ENCODE measurements around the gene CXCL9. TPM values are rescaled to one million over a fixed set of nuclear protein-coding genes. Genes with fewer than 3 reads are reported as not detected.

Gene CXCL9
- total RNA-seq, 1 donor from 2014 or later, result 0.22 TPM

DNA sequence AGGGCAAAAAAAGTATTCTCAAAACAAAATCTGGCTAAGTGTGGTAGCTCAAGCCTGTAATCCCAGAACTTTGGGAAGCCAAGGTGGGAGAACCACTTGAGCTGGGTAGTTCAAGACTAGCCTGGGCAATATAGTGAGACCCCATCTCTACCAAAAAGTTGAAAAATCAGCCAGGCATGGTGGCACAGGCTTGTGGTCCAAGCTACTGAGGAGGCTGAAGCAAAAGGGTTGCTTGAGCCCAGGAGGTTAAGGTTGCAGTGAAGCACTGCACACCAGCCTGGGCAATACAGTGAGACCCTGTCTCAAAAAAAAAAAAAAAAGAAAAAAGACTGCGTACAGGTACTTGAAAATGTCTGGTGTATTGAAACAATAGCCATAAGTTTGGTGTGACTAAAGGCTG is 14.8 kb downstream of the CXCL9 start:
- intact Hi-C loops (cut with micrococcal nuclease), result no loop called here
- H3K9me3 ChIP-seq (replicated peaks), result no peaks in the 10 kb centered on the region
- no peaks in the 10 kb centered on the region for H3K36me3 ChIP-seq
- no peak overlapping the region for H3K27ac ChIP-seq (replicated peaks)
- H3K4me3 ChIP-seq, result no peak overlapping the region
- H3K27me3 ChIP-seq (ENCODE audit: low read depth), result no peaks in the 10 kb centered on the region
- TF ChIP-seq, protein P1, sequence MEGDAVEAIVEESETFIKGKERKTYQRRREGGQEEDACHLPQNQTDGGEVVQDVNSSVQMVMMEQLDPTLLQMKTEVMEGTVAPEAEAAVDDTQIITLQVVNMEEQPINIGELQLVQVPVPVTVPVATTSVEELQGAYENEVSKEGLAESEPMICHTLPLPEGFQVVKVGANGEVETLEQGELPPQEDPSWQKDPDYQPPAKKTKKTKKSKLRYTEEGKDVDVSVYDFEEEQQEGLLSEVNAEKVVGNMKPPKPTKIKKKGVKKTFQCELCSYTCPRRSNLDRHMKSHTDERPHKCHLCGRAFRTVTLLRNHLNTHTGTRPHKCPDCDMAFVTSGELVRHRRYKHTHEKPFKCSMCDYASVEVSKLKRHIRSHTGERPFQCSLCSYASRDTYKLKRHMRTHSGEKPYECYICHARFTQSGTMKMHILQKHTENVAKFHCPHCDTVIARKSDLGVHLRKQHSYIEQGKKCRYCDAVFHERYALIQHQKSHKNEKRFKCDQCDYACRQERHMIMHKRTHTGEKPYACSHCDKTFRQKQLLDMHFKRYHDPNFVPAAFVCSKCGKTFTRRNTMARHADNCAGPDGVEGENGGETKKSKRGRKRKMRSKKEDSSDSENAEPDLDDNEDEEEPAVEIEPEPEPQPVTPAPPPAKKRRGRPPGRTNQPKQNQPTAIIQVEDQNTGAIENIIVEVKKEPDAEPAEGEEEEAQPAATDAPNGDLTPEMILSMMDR (IDR thresholded peaks at IDR 0.05; ENCODE audit: borderline replicate concordance), result no peak
- no peak for DNase-seq
- H3K4me1 ChIP-seq, result peaks cover 29% of the 10 kb centered on the region

GRCh38 chr4:75989846-75990528 is 17.3 kb downstream of the CXCL9 start:
- no peak for DNase-seq
- peaks cover 37% of the 10 kb centered on the region for H3K4me1 ChIP-seq
- H3K9me3 ChIP-seq (replicated peaks), result no peaks in the 10 kb centered on the region
- intact Hi-C loops (cut with micrococcal nuclease), result no loop called here
- peak overlapping the region; percentile 81 for H3K27ac ChIP-seq (replicated peaks)
- peak overlapping the region; percentile 82 for H3K4me3 ChIP-seq
- H3K27me3 ChIP-seq (ENCODE audit: low read depth), result no peaks in the 10 kb centered on the region
- H3K36me3 ChIP-seq, result no peaks in the 10 kb centered on the region
- TF ChIP-seq, protein P1 (IDR thresholded peaks at IDR 0.05; ENCODE audit: borderline replicate concordance), result no peak

DNA sequence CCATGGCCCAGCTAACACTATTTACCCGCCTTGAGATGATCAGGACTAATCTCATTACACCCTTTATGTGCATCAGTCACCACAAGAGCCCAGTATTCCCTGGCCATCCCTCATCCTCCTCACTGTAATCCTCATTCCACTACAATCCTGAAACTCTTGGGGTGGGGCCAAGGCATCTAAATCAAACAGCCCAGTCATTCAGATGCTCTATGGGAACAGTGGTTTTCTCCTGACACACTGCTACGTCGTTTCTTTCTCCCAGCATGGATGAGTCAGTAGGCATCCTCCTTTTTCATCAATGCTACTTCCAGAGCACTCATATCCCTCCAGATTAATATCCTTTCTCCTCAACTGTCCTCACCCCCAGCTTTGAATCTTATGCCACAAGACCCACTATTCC is 22.2 kb downstream of the CXCL9 start:
- intact Hi-C loops (cut with micrococcal nuclease), result no loop called here
- H3K4me3 ChIP-seq, result no peak overlapping the region
- no peak for DNase-seq
- no peaks in the 10 kb centered on the region for H3K27me3 ChIP-seq (ENCODE audit: low read depth)
- peaks cover 26% of the 10 kb centered on the region for H3K4me1 ChIP-seq
- TF ChIP-seq, protein P1 (IDR thresholded peaks at IDR 0.05; ENCODE audit: borderline replicate concordance), result no peak
- peaks cover 24% of the 10 kb centered on the region for H3K36me3 ChIP-seq
- peaks cover 6% of the 10 kb centered on the region for H3K9me3 ChIP-seq (replicated peaks)
- H3K27ac ChIP-seq (replicated peaks), result no peak overlapping the region

DNA sequence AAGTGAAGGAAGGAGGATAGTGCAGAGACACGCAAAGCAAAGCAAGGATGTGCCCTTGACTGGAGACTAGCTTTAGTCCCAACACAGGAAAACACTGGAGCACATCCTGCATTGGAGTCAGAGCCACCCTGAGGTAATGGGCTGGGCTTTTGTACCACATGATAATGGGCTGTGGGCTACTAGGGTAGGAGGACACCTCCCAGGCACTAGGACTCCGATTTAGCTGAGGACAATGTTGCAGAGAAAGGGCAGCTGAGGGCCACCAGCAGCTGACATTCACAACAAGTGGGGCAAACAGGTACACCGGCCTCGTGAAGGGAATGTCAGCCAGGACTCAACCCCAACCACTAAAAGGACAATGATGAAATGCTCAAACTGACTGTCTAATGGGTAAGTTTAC is 26.7 kb downstream of the CXCL9 start:
- TF ChIP-seq, protein P1 (IDR thresholded peaks at IDR 0.05; ENCODE audit: borderline replicate concordance), result no peak
- DNase-seq, result no peak
- intact Hi-C loops (cut with micrococcal nuclease), result no loop called here

DNA sequence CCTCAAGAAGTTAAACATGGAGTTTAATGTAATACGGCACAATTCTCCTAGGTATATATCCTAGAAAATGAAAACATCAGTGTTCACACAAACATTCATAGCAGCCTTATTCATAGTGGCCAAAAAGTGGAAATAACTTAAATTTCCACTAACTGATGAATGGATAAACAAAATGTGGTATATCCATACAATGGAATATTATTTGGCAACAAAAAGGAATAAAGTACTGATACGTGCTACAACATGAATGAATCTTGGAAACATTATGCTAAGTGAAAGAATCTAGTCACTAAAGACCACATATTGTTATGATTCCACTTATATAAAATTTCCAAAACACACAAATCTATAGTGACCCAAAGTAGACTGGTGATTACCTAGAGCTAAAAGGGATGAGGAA is 31.1 kb downstream of the CXCL9 start:
- DNase-seq, result no peak
- H3K4me3 ChIP-seq, result no peak overlapping the region
- H3K27ac ChIP-seq (replicated peaks), result no peak overlapping the region
- TF ChIP-seq, protein P1 (IDR thresholded peaks at IDR 0.05; ENCODE audit: borderline replicate concordance), result no peak
- intact Hi-C loops (cut with micrococcal nuclease), result loop anchor here (10.0 kb wide), 1 partner anchor 321 kb away; no protein-coding TSS in a partner anchor
- peaks cover 99% of the 10 kb centered on the region for H3K36me3 ChIP-seq
- H3K27me3 ChIP-seq (ENCODE audit: low read depth), result no peaks in the 10 kb centered on the region
- H3K4me1 ChIP-seq, result no peaks in the 10 kb centered on the region
- H3K9me3 ChIP-seq (replicated peaks), result peaks cover 9% of the 10 kb centered on the region

More for the DNA sequence above, 26.7 kb downstream of the CXCL9 start:
- Histone ChIP-seq H3K27me3 (ENCODE audit: low read depth) (no peaks in the 10 kb centered on the region), H3K36me3 (peaks cover 69% of the 10 kb centered on the region), H3K4me3 (no peak overlapping the region), H3K9me3 (replicated peaks) (peaks cover 15% of the 10 kb centered on the region), H3K4me1 (peaks cover 4% of the 10 kb centered on the region), H3K27ac (replicated peaks) (no peak overlapping the region)

Measured in left ventricle myocardium inferior (tissue), 1 donor.